Amniotic stem cell (primary cell): ENCODE results near the gene KPNB1.

Source experiments
- DNase-seq: peaks from one replicate; lab custom pipeline; 2025; lab: John Stamatoyannopoulos, UW

KPNB1 gene

DNA sequence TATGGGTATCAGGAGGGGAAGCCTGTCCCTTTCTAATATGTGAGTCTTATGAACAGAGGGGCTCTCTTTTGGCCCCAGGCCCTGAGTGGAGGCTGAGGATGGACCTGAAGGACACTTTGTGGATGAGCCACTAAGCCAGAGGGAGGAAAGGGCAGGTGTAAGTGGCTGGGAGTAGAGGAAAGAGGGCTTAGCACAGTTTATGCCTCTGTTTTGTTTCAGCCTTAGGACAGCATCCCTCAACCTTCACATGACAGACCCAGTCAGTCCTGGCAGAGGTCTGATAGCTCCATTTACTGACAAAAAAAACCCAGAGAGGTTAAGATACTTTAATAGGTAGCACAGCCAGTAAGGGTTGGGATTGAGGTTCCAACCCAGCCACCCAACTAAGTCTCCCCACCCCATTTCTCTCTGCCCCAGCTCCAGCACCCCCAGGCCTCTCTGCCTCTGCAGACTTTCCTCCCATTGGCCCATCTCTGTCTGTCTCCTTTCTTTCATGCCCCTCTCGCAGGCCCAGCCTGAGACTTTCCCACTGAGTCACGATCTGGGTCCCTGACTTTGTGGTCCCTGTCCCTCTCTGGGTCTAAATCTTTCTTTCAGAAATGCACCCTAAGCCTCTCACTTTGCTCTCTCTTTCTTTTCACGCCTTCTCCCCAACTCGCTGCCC is 78.6 kb downstream of the KPNB1 start:
- no peak for DNase-seq

DNA sequence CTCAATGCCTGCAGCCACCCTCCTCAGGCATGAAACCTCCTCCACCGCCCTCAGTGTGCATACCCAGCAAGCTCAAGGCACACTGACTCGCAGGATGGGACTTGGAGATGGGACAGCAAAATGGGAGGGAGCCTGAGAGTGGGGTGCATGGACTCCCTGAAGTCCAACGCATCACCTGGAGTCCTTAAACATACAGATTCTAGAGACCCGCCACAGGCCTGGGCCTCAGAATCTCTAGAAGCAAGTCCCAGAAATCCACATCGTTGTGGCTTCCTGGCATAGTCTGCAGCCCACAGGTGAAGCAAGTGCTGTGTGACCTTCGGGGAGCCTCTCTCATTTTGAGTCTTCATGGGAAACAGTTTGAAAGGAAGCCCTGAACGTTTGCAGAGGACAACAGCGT is 79.8 kb downstream of the KPNB1 start:
- no peak for DNase-seq

DNA sequence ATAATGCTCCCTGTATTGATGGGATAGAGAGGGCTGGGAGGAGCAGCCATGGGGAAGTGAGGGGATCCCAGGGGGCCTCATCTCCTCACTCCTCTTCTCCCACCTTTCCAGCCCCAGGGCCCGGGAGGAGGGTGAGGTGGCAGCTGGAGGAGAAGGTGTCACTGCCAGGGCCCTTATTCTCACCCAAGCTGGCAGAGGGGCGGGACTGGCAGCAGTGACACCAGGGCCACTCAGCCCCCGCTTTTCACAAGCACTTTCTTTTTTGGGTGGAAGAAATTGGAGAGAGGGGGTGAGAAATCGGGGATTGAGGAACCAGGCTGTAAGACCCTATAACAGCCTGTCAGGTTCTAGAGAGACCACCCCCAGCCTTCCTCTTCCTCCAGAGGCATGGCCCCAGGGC is 81.0 kb downstream of the KPNB1 start:
- no peak for DNase-seq

DNA sequence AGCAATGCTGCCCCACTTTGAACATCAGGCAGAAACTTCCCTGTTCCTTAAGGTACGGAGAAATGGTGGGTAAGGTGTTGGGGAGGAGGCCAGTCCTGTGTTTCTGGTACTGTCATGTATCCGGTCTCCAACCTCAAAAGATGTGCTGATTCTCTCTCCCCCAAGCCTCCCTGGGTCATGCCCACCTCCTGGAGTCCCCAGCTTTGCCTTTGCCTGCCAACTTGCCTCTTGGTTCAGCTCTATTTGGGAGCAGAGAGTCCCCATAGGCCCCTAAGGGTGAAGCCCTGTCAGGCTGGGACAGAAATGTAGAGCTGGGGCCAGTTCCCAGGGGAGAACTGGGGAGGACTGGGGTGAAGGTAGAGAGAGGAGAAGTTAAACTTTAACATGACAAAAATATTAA is 81.7 kb downstream of the KPNB1 start:
- DNase-seq: no peak

DNA sequence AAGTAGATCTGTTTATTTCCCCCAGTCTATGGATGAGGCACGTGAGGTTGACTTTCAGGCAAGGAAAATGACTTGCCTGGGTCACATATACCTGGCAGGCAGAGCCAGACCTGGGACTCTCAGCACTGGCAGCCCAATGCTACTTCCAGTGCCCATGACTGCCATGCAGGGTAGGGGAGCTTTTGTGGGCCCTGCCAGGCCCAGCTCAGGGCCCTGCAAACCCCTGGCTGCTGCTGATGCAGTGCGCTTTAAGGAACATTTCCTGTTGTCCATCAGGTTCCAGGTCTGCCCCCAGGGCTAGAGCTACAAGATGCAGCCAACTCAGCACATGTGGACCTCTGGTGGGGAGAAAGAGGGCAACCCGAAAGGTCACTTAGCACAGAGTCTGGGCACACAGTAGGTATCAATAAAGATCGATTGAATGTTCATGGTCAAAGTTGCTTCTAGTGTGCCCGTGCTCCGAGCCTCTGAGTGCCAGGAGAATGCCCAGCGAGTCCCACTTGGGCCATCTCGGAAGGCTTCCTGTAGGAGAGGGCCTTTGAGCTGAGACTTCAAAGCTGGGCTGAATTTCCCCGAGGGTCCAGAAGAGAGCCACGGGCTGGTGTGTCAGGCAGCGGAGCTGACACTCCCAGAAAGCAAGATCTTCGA is 82.8 kb downstream of the KPNB1 start:
- DNase-seq: no peak

DNA sequence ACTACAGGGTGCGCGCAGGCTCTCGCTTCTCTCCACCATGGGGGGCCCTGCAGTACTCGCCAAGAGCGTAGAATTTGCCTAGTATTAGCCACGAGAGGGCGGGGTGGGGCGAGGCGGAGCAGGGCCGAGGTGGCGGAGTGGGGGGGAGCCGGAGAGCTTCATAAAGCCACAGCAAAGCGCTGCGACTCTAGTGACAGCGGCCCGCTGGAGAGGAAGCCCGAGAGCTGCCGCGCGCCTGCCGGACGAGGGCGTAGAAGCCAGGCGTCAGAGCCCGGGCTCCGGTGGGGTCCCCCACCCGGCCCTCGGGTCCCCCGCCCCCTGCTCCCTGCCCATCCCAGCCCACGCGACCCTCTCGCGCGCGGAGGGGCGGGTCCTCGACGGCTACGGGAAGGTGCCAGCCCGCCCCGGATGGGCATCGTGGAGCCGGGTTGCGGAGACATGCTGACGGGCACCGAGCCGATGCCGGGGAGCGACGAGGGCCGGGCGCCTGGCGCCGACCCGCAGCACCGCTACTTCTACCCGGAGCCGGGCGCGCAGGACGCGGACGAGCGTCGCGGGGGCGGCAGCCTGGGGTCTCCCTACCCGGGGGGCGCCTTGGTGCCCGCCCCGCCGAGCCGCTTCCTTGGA is 83.4 kb downstream of the KPNB1 start, which contains the start of gene TBX21:
Gene TBX21 (plus strand): TSS at position 190 of the 627 bp plus-strand sequence. CDS start 219 bp downstream, at position 409.
- no peak for DNase-seq

DNA sequence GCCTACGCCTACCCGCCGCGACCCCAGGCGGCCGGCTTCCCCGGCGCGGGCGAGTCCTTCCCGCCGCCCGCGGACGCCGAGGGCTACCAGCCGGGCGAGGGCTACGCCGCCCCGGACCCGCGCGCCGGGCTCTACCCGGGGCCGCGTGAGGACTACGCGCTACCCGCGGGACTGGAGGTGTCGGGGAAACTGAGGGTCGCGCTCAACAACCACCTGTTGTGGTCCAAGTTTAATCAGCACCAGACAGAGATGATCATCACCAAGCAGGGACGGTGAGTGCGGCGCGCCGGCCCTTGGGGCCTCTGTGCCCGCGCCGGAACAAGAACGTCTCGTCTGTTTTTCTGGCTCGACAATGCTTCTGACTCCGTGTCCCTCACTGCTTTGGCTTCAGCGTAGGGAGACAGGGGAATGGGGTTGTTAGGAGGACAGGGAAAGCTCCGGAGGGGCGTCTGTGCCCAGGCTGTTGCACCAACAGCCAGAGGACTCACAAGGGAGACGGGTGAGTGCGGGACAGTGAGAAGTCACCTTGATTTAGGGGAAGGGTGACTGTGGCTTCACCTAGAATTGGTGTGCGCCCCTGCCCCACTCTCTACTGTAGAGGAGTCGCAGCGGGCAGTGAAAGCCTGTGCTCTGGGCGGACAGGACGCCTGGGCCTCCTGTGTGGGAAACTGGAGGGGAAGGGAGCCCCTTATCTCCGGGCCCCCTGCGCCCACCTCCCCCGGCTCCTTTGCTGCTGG is 84.1 kb downstream of the KPNB1 start:
- no peak for DNase-seq

DNA sequence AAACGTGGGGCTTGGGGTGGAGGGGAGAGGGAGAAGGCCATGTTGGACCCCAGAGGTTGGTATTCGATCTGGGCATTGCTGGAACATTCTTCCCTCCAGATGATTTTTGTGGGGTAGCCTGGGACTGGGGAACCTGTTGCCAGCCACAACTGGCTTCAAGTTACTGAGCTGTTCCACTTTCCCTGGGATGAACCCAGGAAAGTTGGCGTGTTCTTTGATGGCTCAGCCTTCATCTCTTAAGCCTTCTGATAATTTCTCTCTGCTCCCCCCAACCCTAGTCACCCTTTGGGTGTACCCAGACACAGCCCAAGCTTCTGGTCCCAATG is 85.4 kb downstream of the KPNB1 start:
- no peak for DNase-seq
